Thyroid gland (tissue), 4 donors: ENCODE results near the gene ALG2.

ENCODE experiments used
- CTCF ChIP-seq, 6 experiments: fragments of 200-600 bp in 3 of 6; fragments of 450-650 bp in 3 of 6; sonication (generic) in 3 of 6; IDR thresholded peaks; one replicate each; pipeline ENCODE4 v1.5.1; 2016 to 2019; ENCODE audit warnings: antibody characterized with exemption in 6 of 6, mild to moderate bottlenecking in 2 of 6, inconsistent platforms in 1 of 6, moderate library complexity in 1 of 6
- POLR2A ChIP-seq, 2 donors: fragments of 450-650 bp; IDR thresholded peaks; one replicate each; pipeline ENCODE4 v1.6.1; 2017; ENCODE audit warnings: antibody characterized with exemption in 2 of 2, mild to moderate bottlenecking in 2 of 2, moderate library complexity in 1 of 2

GRCh38 chr9:99235926-99236634, 14.3 kb upstream of the ALG2 start:
- TF ChIP-seq POLR2A (IDR thresholded peaks at IDR 0.05) (no peak), CTCF (IDR thresholded peaks at IDR 0.05) (no peak)
